Measurements from ENCODE around the gene ADGRD1.

The ADGRD1 gene

GRCh38 chr12:131151558-131152345 is 198.0 kb downstream of the ADGRD1 start:
- Histone ChIP-seq H3K36me3 (ENCODE audit: control insufficient read depth, insufficient read depth, low read length, severe bottlenecking) (no peaks in the 10 kb centered on the region), H3K4me3 (ENCODE audit: low read length) (no peak overlapping the region), H3K9ac (ENCODE audit: low read length) (no peak overlapping the region), H3K4me1 (ENCODE audit: control insufficient read depth, insufficient read depth, low read length) (no peaks in the 10 kb centered on the region), H3K9me3 (ENCODE audit: control insufficient read depth, low read length) (peaks cover 7% of the 10 kb centered on the region), H3K27me3 (replicated peaks; ENCODE audit: control insufficient read depth, insufficient read depth, low read length) (peaks cover 19% of the 10 kb centered on the region)
- DNase-seq (ENCODE audit: low read depth): no peak

GRCh38 chr12:131152587-131152986 is 198.9 kb downstream of the ADGRD1 start:
- H3K9ac ChIP-seq (ENCODE audit: low read length): no peak overlapping the region
- H3K27me3 ChIP-seq (replicated peaks; ENCODE audit: control insufficient read depth, insufficient read depth, low read length): peaks cover 19% of the 10 kb centered on the region
- no peak for DNase-seq (ENCODE audit: low read depth)
- no peak overlapping the region for H3K4me3 ChIP-seq (ENCODE audit: low read length)
- H3K9me3 ChIP-seq (ENCODE audit: control insufficient read depth, low read length): peaks cover 7% of the 10 kb centered on the region
- no peaks in the 10 kb centered on the region for H3K36me3 ChIP-seq (ENCODE audit: control insufficient read depth, insufficient read depth, low read length, severe bottlenecking)
- H3K4me1 ChIP-seq (ENCODE audit: control insufficient read depth, insufficient read depth, low read length): no peaks in the 10 kb centered on the region

GRCh38 chr12:131153016-131153415 is 199.3 kb downstream of the ADGRD1 start:
- no peaks in the 10 kb centered on the region for H3K4me1 ChIP-seq (ENCODE audit: control insufficient read depth, insufficient read depth, low read length)
- no peaks in the 10 kb centered on the region for H3K36me3 ChIP-seq (ENCODE audit: control insufficient read depth, insufficient read depth, low read length, severe bottlenecking)

GRCh38 chr12:131153956-131154355 is 200.2 kb downstream of the ADGRD1 start:
- DNase-seq (ENCODE audit: low read depth): no peak
- peaks cover 7% of the 10 kb centered on the region for H3K9me3 ChIP-seq (ENCODE audit: control insufficient read depth, low read length)
- no peaks in the 10 kb centered on the region for H3K4me1 ChIP-seq (ENCODE audit: control insufficient read depth, insufficient read depth, low read length)
- no peak overlapping the region for H3K4me3 ChIP-seq (ENCODE audit: low read length)
- H3K9ac ChIP-seq (ENCODE audit: low read length): no peak overlapping the region
- no peaks in the 10 kb centered on the region for H3K36me3 ChIP-seq (ENCODE audit: control insufficient read depth, insufficient read depth, low read length, severe bottlenecking)
- peaks cover 23% of the 10 kb centered on the region for H3K27me3 ChIP-seq (replicated peaks; ENCODE audit: control insufficient read depth, insufficient read depth, low read length)

More at GRCh38 chr12:131153016-131153415, 199.3 kb downstream of the ADGRD1 start:
- H3K4me3 ChIP-seq (ENCODE audit: low read length): no peak overlapping the region
- H3K9ac ChIP-seq (ENCODE audit: low read length): no peak overlapping the region
- H3K9me3 ChIP-seq (ENCODE audit: control insufficient read depth, low read length): peaks cover 7% of the 10 kb centered on the region
- peaks cover 19% of the 10 kb centered on the region for H3K27me3 ChIP-seq (replicated peaks; ENCODE audit: control insufficient read depth, insufficient read depth, low read length)
- no peak for DNase-seq (ENCODE audit: low read depth)

- Histone ChIP-seq H3K4me3 (ENCODE audit: low read length) (no peak overlapping the region), H3K4me1 (ENCODE audit: control insufficient read depth, insufficient read depth, low read length) (no peaks in the 10 kb centered on the region), H3K9ac (ENCODE audit: low read length) (no peak overlapping the region), H3K9me3 (ENCODE audit: control insufficient read depth, low read length) (peaks cover 7% of the 10 kb centered on the region), H3K36me3 (ENCODE audit: control insufficient read depth, insufficient read depth, low read length, severe bottlenecking) (no peaks in the 10 kb centered on the region), H3K27me3 (replicated peaks; ENCODE audit: control insufficient read depth, insufficient read depth, low read length) (peaks cover 31% of the 10 kb centered on the region)
- DNase-seq (ENCODE audit: low read depth): no peak
Measured at GRCh38 chr12:131155131-131155530, 201.4 kb downstream of the ADGRD1 start.

GRCh38 chr12:131157743-131158142 is 204.0 kb downstream of the ADGRD1 start:
- no peak overlapping the region for H3K9ac ChIP-seq (ENCODE audit: low read length)
- no peak overlapping the region for H3K4me3 ChIP-seq (ENCODE audit: low read length)
- no peak for DNase-seq (ENCODE audit: low read depth)
- H3K9me3 ChIP-seq (ENCODE audit: control insufficient read depth, low read length): no peaks in the 10 kb centered on the region
- H3K4me1 ChIP-seq (ENCODE audit: control insufficient read depth, insufficient read depth, low read length): no peaks in the 10 kb centered on the region
- peaks cover 51% of the 10 kb centered on the region for H3K27me3 ChIP-seq (replicated peaks; ENCODE audit: control insufficient read depth, insufficient read depth, low read length)
- H3K36me3 ChIP-seq (ENCODE audit: control insufficient read depth, insufficient read depth, low read length, severe bottlenecking): no peaks in the 10 kb centered on the region

- Histone ChIP-seq H3K4me1 (ENCODE audit: control insufficient read depth, insufficient read depth, low read length) (no peaks in the 10 kb centered on the region), H3K9me3 (ENCODE audit: control insufficient read depth, low read length) (no peaks in the 10 kb centered on the region), H3K27me3 (replicated peaks; ENCODE audit: control insufficient read depth, insufficient read depth, low read length) (peaks cover 42% of the 10 kb centered on the region), H3K9ac (ENCODE audit: low read length) (no peak overlapping the region), H3K36me3 (ENCODE audit: control insufficient read depth, insufficient read depth, low read length, severe bottlenecking) (no peaks in the 10 kb centered on the region), H3K4me3 (ENCODE audit: low read length) (no peak overlapping the region)
- DNase-seq (ENCODE audit: low read depth): no peak
Measured at GRCh38 chr12:131159660-131160059, 206.0 kb downstream of the ADGRD1 start.

- Histone ChIP-seq H3K9ac (ENCODE audit: low read length) (no peak overlapping the region), H3K4me3 (ENCODE audit: low read length) (no peak overlapping the region), H3K9me3 (ENCODE audit: control insufficient read depth, low read length) (peaks cover 3% of the 10 kb centered on the region), H3K27me3 (replicated peaks; ENCODE audit: control insufficient read depth, insufficient read depth, low read length) (peaks cover 51% of the 10 kb centered on the region), H3K4me1 (ENCODE audit: control insufficient read depth, insufficient read depth, low read length) (no peaks in the 10 kb centered on the region), H3K36me3 (ENCODE audit: control insufficient read depth, insufficient read depth, low read length, severe bottlenecking) (no peaks in the 10 kb centered on the region)
- no peak for DNase-seq (ENCODE audit: low read depth)
Measured at GRCh38 chr12:131162113-131162512, 208.4 kb downstream of the ADGRD1 start.

GRCh38 chr12:131163189-131163738 is 209.6 kb downstream of the ADGRD1 start:
- Histone ChIP-seq H3K9ac (ENCODE audit: low read length) (no peak overlapping the region), H3K4me3 (ENCODE audit: low read length) (no peak overlapping the region), H3K36me3 (ENCODE audit: control insufficient read depth, insufficient read depth, low read length, severe bottlenecking) (no peaks in the 10 kb centered on the region), H3K4me1 (ENCODE audit: control insufficient read depth, insufficient read depth, low read length) (peaks cover 6% of the 10 kb centered on the region), H3K27me3 (replicated peaks; ENCODE audit: control insufficient read depth, insufficient read depth, low read length) (peaks cover 55% of the 10 kb centered on the region), H3K9me3 (ENCODE audit: control insufficient read depth, low read length) (peaks cover 3% of the 10 kb centered on the region)
- DNase-seq (ENCODE audit: low read depth): no peak

- Histone ChIP-seq H3K4me1 (ENCODE audit: control insufficient read depth, insufficient read depth, low read length) (peaks cover 6% of the 10 kb centered on the region), H3K9ac (ENCODE audit: low read length) (no peak overlapping the region), H3K9me3 (ENCODE audit: control insufficient read depth, low read length) (peaks cover 3% of the 10 kb centered on the region), H3K36me3 (ENCODE audit: control insufficient read depth, insufficient read depth, low read length, severe bottlenecking) (no peaks in the 10 kb centered on the region), H3K4me3 (ENCODE audit: low read length) (no peak overlapping the region), H3K27me3 (replicated peaks; ENCODE audit: control insufficient read depth, insufficient read depth, low read length) (peaks cover 50% of the 10 kb centered on the region)
- no peak for DNase-seq (ENCODE audit: low read depth)
Measured at GRCh38 chr12:131164096-131164872, 210.6 kb downstream of the ADGRD1 start.

GRCh38 chr12:131166717-131167116 is 213.0 kb downstream of the ADGRD1 start:
- Histone ChIP-seq H3K9me3 (ENCODE audit: control insufficient read depth, low read length) (peaks cover 3% of the 10 kb centered on the region), H3K36me3 (ENCODE audit: control insufficient read depth, insufficient read depth, low read length, severe bottlenecking) (no peaks in the 10 kb centered on the region), H3K9ac (ENCODE audit: low read length) (no peak overlapping the region), H3K27me3 (replicated peaks; ENCODE audit: control insufficient read depth, insufficient read depth, low read length) (peaks cover 30% of the 10 kb centered on the region), H3K4me3 (ENCODE audit: low read length) (no peak overlapping the region), H3K4me1 (ENCODE audit: control insufficient read depth, insufficient read depth, low read length) (peaks cover 9% of the 10 kb centered on the region)
- no peak for DNase-seq (ENCODE audit: low read depth)
